CD4-positive, alpha-beta T cell treated with Interferon alpha-2 for 1 hour (primary cell): ENCODE data around the gene YWHAQ.

Source experiments
- DNase-seq, 2 donors: peaks; one replicate each; pipeline ENCODE4 v3.0.0-alpha.2; 2020 to 2022

The YWHAQ gene

DNA sequence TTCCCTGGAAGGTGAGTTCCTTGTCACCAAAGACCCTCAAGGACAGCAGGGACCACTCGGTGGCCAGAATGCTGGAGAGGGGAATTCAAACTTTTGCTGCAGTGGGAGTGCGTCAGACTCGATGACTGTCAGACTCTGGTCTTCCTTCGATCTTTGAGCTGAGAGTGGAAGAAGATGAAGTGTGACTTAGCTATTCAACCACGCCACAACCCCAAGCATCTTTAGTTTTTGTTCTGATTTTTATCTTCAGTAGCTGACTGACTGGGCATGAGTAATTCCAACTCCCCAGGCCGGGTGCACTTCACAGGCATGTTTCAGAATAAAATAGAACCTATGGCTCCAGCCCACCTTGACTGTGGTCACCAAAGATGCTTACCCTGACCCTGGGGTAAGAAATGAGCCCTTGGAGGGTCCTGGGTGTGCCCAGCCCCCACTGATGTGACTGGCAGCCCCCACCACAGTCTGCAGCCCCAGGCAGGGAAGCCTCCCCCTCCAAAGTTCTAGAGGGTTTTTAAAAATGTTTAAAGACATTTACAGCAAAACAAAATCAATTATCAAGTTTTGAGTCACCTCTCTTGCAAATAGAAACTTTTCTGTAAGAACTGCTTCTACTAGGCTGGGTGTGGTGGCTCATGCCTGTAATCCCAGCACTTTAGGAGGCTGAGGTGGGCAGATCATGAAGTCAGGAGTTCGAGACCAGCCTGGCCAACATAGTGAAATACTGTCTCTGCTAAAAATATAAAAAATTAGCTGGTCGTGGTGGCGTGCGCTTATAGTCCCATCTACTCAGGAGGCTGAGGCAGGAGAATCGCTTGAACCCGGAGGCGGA lies 24.9 kb upstream of the YWHAQ start:
- peak in 1 of 2 donors; percentile 30 for DNase-seq

DNA sequence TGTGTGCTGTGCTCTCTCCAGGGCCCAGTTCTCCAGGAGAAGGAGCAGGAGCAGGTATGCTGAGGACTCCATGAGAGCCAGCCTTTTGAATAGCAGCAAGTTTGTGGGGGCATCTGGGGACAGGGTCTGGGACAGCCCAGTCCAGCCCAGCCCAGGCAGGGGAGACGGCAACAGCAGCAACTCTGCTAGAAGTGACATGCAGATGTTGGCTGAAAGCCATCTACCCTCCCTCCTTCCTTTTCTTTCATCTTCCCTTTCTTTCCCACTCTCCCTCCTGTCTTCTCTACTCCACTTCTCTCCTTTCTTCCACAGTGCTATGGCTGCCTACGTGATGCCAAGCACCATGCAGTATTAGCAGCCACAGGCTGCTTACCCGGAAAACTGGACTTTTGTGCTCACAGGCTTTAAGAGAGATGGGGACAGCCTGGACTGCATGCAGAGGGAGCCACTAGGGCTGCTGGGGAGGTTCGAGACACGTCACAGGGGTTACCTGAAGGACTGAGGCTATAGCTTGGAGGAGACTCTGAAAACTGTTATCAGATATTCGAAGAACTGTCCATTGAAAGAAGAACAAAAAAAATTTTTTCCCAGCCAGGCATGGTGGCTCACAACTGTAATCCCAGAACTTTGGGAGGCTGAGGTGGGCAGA lies 23.8 kb upstream of the YWHAQ start:
- no peak for DNase-seq

- no peak for DNase-seq
Observed at GRCh38 chr2:9653485-9654271, 22.9 kb upstream of the YWHAQ start.

DNA sequence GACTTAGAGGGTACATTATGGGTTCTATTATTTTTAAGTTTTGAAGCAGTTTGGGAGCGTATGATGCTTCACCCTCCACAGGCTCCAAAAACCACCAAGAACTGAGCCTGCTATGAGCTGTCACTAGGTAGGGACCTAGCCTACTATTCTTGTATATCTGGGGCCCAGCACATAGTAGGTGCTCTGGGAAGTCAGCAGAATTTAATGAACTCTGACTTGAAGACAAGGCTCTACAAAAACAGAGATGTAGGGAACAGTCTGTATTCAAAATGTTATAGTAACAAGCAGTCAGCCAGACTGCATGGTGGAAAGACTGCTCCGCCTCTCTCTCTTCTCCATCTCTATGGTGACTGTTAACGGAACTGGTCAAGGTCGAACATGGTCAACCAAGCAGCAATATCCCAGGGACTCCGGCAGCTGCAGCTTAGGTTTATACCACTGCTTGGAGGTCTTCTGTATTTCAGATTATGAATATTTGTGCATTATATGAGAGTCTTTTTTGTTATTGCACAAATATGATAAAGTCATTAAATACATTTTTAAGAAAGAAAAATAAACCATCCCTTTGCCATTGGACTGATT lies 22.2 kb upstream of the YWHAQ start:
- DNase-seq = no peak

GRCh38 chr2:9652267-9652666 lies 21.5 kb upstream of the YWHAQ start:
- no peak for DNase-seq

DNA sequence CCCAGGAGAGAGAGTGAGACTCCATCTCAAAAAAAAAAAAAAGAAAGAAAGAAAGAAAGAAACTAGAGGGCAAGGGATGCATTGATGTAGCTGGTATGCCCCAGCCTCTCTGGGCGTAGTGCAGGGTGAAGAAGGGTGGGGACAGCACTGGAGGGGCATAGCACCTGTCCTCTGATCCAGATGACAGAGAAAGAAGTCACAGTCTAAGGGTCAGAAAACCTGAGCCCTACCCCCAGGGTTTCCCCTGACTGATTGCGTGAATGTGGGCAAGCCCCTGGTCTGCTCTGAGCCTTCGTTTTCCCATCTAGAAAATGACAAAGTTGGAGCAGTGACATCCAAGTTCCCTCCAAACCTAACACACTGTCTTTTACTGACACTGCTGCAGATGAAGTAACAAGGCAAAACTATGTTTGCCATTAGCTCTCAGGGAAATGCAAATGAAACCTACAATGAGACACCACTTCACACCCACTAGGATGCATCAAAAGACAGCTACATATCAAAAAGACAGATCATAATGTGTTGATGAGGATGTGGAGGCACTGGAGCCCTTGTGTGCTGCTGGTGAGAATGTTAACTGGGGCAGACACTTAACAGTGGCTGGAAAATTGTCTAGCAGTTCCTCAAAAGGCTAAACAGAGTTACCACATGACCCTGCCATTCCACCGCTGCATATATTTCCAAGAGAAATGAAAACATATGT lies 19.5 kb upstream of the YWHAQ start:
- DNase-seq = no peak

DNA sequence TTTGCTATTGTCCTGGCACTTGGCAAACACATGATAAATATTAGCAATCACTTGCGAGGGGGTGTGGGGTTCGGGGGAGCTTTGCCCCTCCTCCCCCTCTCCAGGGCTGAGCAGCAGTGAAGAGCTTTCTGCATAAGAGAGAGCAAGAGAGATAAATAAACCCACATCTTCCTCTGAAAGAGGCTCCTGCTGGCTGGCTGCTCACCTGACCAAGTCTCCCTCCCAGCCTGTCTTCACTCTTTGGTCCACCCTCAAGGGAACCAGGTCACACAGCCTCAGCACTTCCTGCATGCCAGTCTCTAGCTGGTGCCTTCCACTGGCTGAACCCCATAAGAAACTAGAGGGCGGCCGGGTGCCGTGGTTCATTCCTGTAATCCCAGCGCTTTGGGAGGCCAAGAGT lies 18.5 kb upstream of the YWHAQ start:
- DNase-seq = no peak

DNA sequence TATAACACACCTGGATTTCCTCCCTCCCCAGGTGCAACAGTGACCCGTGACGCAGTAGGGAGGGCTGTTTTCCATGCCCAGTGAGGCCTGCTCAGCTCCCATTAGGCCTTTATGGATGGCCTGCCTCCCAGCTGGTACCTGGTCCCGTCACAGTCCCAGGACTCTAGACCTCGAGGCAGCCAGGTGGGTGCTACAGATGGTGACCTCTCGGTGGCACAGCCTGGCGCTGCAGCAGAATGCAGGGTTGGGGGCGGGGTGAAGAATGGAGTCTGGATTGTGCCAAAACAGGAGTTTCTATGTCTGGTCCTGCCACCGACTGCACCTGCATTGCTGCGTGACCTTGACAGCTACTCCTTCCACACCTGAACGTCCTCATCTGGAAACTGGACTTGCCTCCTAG lies 18.0 kb upstream of the YWHAQ start:
- DNase-seq = no peak

DNA sequence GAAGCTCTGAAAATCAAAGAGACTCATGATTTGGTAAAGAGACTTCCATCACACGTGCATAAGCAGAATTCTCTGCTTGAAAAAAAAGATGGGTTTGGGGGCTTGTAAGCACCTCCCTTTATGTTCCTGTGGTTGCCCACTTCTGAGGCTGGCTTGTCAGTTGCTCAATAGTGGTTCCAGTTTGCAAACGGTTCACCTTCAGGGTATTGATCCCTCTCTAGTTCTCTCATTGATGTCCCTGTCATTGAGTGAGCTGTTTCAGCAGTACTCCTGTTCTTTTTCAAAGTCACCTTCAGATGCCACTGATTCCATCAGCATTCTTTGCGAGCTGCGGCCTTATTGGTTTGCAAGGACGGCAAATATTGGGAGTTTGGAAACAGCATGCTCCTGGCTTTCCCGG lies 17.1 kb upstream of the YWHAQ start:
- no peak for DNase-seq

- no peak for DNase-seq
Observed at GRCh38 chr2:9646196-9647030, 15.6 kb upstream of the YWHAQ start.

GRCh38 chr2:9644603-9645002 lies 13.8 kb upstream of the YWHAQ start:
- no peak for DNase-seq

DNA sequence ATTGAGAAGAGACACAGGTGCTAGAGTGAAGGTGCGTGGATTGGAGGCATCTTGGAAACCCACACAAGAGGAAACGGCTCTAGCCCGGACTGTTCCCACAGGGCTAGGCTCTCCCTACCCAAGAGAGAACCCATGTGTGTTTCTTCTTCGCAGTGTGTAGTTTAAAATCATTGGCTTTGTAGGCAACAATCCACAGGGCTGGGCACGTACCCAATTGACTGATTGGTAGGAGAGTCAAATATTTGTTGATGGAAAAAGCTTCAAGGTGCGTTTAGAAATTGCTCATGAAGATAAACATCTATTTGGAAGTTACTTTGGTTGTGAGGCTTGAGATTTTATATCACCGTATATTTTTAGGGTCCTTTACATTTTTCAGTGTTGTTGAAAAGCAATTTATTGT lies 13.2 kb upstream of the YWHAQ start:
- no peak for DNase-seq

DNA sequence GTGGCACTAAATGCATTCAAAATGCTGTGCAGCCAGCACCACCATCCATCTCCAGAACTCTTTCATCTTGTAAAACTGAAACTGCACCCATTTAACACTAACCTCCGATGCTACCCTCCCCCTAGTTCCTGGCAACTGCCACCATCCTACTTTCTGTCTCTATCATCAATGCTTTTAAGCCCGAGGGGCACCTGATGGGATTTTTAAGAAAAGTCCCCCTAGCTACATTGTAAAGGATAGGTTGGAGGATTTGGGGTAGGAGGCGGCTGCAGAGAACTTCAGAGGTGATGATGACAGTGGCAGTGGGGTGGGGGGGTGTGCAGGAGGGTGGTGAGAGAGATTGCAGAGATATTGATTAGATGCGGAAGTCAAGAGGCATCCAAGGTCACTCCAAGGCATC lies 10.8 kb upstream of the YWHAQ start:
- DNase-seq = peak in 1 of 2 donors; percentile 38

GRCh38 chr2:9640403-9641104 lies 9.8 kb upstream of the YWHAQ start:
- no peak for DNase-seq

GRCh38 chr2:9639740-9640343 lies 9.0 kb upstream of the YWHAQ start:
- DNase-seq = no peak

- no peak for DNase-seq
Observed at GRCh38 chr2:9639000-9639602, 8.3 kb upstream of the YWHAQ start.

- DNase-seq = no peak
Observed at GRCh38 chr2:9638532-9638931, 7.7 kb upstream of the YWHAQ start.

DNA sequence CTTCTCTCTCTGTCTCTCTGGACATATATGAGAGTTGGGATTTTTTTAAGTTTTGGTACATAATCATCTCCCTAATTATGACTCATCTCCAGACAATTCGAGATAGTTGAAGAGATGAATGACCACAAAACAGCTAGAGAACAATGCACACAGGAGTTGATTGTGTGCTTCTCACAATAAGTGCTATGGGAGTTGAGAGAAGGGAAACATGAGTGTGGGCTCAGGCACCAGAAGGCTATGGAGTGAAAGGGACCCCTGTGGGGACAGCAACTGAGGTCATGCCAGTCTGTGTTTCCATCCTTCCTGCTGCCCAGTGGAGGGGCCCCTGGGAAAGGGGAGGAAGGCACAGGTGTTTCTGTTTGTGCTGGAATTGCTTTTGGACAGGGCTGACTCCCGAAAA lies 6.5 kb upstream of the YWHAQ start:
- no peak for DNase-seq

GRCh38 chr2:9634133-9634532 lies 3.3 kb upstream of the YWHAQ start:
- no peak for DNase-seq
